ENCODE measurements around the gene TMEM119.

DNA sequence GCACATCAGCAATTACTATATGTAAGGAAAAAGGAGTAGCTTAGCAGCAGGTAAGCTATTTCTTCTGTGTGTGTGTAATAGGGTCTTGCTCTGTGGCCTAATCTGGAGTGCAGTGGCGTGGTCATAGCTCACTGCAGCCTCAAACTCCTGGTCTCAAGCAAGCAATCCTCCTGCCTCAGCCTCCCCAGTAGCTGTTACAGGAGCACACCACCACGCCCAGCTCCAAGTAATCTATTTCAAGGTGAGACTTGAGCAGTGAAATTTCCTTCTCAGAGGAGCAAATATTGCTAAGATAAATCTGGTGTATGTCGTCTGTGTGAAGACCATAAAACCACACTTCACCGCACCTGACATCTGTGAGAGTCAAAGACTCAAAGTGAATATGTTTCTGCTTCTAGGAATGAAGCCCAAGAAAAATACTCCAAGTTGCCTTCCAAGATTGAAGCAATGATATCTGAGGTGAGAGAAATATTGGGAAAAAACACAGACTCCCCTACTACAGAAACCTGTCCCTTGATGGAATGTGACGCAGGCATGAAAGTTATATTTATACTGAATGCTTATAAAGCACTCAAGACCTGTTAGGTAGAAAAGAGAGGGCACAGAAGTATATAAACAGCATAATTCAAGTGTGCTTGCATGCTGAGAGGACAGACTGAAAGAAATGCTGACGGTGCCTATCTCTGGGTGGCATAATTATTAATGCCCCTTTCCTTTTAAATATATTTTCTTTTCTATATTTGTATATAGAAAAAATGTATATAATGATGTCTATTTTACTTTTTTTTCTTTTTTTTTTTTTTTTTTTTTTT lies 38.3 kb upstream of the TMEM119 start:
- TF ChIP-seq, protein P1, sequence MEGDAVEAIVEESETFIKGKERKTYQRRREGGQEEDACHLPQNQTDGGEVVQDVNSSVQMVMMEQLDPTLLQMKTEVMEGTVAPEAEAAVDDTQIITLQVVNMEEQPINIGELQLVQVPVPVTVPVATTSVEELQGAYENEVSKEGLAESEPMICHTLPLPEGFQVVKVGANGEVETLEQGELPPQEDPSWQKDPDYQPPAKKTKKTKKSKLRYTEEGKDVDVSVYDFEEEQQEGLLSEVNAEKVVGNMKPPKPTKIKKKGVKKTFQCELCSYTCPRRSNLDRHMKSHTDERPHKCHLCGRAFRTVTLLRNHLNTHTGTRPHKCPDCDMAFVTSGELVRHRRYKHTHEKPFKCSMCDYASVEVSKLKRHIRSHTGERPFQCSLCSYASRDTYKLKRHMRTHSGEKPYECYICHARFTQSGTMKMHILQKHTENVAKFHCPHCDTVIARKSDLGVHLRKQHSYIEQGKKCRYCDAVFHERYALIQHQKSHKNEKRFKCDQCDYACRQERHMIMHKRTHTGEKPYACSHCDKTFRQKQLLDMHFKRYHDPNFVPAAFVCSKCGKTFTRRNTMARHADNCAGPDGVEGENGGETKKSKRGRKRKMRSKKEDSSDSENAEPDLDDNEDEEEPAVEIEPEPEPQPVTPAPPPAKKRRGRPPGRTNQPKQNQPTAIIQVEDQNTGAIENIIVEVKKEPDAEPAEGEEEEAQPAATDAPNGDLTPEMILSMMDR (IDR thresholded peaks at IDR 0.05; ENCODE audit: low read depth, low read length), result no peak
- TF ChIP-seq POLR2A (IDR thresholded peaks at IDR 0.05; ENCODE audit: extremely low read depth, insufficient read length) (no peak), MYC (IDR thresholded peaks at IDR 0.05; ENCODE audit: low read depth, low read length) (no peak)
- TF ChIP-seq, protein P2, sequence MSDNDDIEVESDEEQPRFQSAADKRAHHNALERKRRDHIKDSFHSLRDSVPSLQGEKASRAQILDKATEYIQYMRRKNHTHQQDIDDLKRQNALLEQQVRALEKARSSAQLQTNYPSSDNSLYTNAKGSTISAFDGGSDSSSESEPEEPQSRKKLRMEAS (IDR thresholded peaks at IDR 0.05; ENCODE audit: low read depth, low read length), result no peak

Data from NB4 (cell line).